Osteocyte (in vitro differentiated cells): ENCODE measurements around the gene TLCD2. TPM values are rescaled to one million over a fixed set of nuclear protein-coding genes. Genes with fewer than 3 reads are reported as not detected.
"Not testable (repeated sequence)": the region's sequence is repeated elsewhere in the genome, so short reads cannot be mapped to it uniquely, and the experiment has no call there.

Experiments
- DNase-seq: peaks from one replicate; pipeline ENCODE4 v3.0.0; 2021; ENCODE audit warnings: mixed read lengths; ENCODE audit not compliant: unreplicated experiment; ENCODE audit errors: extremely low spot score
- H3K27ac Mint-ChIP-seq: one replicate; pipeline ENCODE4 v1.8.0; 2021; ENCODE audit warnings: mild to moderate bottlenecking, mixed read lengths; ENCODE audit not compliant: unreplicated experiment
- H3K27me3 Mint-ChIP-seq: one replicate; pipeline ENCODE4 v1.8.0; 2021; ENCODE audit warnings: mixed read lengths; ENCODE audit not compliant: unreplicated experiment
- H3K36me3 Mint-ChIP-seq: one replicate; pipeline ENCODE4 v1.8.0; 2021; ENCODE audit warnings: mixed read lengths; ENCODE audit not compliant: unreplicated experiment
- H3K4me1 Mint-ChIP-seq: one replicate; pipeline ENCODE4 v1.8.0; 2021; ENCODE audit warnings: mixed read lengths; ENCODE audit not compliant: unreplicated experiment
- H3K4me3 Mint-ChIP-seq: one replicate; pipeline ENCODE4 v1.8.0; 2021; ENCODE audit warnings: mild to moderate bottlenecking, moderate library complexity, mixed read lengths; ENCODE audit not compliant: unreplicated experiment
- H3K9me3 Mint-ChIP-seq: one replicate; pipeline ENCODE4 v1.8.0; 2021; ENCODE audit warnings: mixed read lengths; ENCODE audit not compliant: unreplicated experiment
- CTCF ChIP-seq: fragments of 200-600 bp; sonication (generic); IDR thresholded peaks from 2 replicates; pipeline ENCODE4 v1.5.0; 2021; ENCODE audit warnings: antibody characterized with exemption, mild to moderate bottlenecking, moderate library complexity
- total RNA-seq: library from RNA; stranded (reverse); gene quantifications from 2 replicates; pipeline ENCODE4 v1.2.1, GENCODE V29; 2021

The TLCD2 gene
- total RNA-seq, 1 donor from 2014 or later: 4.2 TPM

- no peak for TF ChIP-seq CTCF
- DNase-seq: no peak
- Mint-ChIP-seq H3K27ac (no peak within 1 kb of the TSS), H3K4me3 (no peak within 1 kb of the TSS), H3K9me3 (no peaks in the 10 kb centered on the region), H3K4me1 (peaks cover 1% of the 10 kb centered on the region), H3K36me3 (peaks cover 5% of the 10 kb centered on the region), H3K27me3 (no peaks in the 10 kb centered on the region)
Measured at GRCh38 chr17:1742371-1743087, 32.4 kb upstream of the TLCD2 start, which contains the start of gene SERPINF2. Gene SERPINF2 (plus strand): TSS chr17:1742871. CDS start chr17:1744996, 2,125 bp downstream.

GRCh38 chr17:1741899-1742298, 31.7 kb upstream of the TLCD2 start:
- not testable (repeated sequence) for DNase-seq

GRCh38 chr17:1737531-1738291, 27.5 kb upstream of the TLCD2 start:
- Mint-ChIP-seq H3K36me3 (peaks cover 14% of the 10 kb centered on the region), H3K4me1 (peaks cover 14% of the 10 kb centered on the region), H3K4me3 (no peak overlapping the region), H3K27me3 (no peaks in the 10 kb centered on the region), H3K9me3 (no peaks in the 10 kb centered on the region), H3K27ac (no peak overlapping the region)
- no peak for DNase-seq
- TF ChIP-seq CTCF: no peak

More at GRCh38 chr17:1741899-1742298, 31.7 kb upstream of the TLCD2 start:
- not testable (repeated sequence) for H3K4me1 Mint-ChIP-seq, H3K4me3 Mint-ChIP-seq, H3K27ac Mint-ChIP-seq, H3K9me3 Mint-ChIP-seq, H3K36me3 Mint-ChIP-seq, H3K27me3 Mint-ChIP-seq

GRCh38 chr17:1736348-1737281, 26.4 kb upstream of the TLCD2 start:
- TF ChIP-seq CTCF: no peak
- H3K9me3 Mint-ChIP-seq: no peaks in the 10 kb centered on the region
- peaks cover 14% of the 10 kb centered on the region for H3K36me3 Mint-ChIP-seq
- peak; percentile 86 for DNase-seq
- no peak overlapping the region for H3K27ac Mint-ChIP-seq
- H3K4me3 Mint-ChIP-seq: no peak overlapping the region
- peaks cover 14% of the 10 kb centered on the region for H3K4me1 Mint-ChIP-seq
- no peaks in the 10 kb centered on the region for H3K27me3 Mint-ChIP-seq

- Mint-ChIP-seq H3K4me3 (no peak overlapping the region), H3K27ac (no peak overlapping the region), H3K4me1 (peaks cover 14% of the 10 kb centered on the region), H3K9me3 (no peaks in the 10 kb centered on the region), H3K27me3 (no peaks in the 10 kb centered on the region), H3K36me3 (peaks cover 14% of the 10 kb centered on the region)
- peak; percentile 83 for DNase-seq
- TF ChIP-seq CTCF: no peak
Measured at GRCh38 chr17:1735834-1736347, 25.7 kb upstream of the TLCD2 start.
